ENCODE measurements around the gene LVRN.

Gene LVRN

GRCh38 chr5:116023619-116024018 lies 61.3 kb downstream of the LVRN start:
- no peak for DNase-seq

DNA sequence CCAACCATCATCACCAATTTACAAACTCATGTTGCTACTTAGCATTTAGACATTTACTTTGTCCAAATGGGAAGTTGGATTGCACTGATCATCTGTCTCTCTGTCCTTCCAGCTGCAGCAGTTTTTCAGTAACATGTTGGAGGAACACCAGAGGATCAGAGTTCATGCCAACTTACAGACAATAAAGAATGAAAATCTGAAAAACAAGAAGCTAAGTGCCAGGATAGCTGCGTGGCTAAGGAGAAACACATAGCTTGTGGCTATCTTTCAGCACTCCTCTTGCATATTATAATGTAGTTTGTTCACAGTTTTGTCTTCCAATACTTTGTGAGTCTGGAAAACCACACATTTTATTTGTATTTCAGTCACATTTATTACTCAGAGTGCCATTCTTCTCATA lies 63.6 kb downstream of the LVRN start:
- DNase-seq = peak in 1 of 14 donors; percentile 15

GRCh38 chr5:116032094-116032517 lies 69.8 kb downstream of the LVRN start, which contains the start of gene ARL14EPL:
Gene ARL14EPL (plus strand): TSS chr5:116032472. CDS start chr5:116051466, 18,994 bp downstream.
- peak in 4 of 14 donors; percentile 1 to 11 (median 2) for DNase-seq

GRCh38 chr5:116032991-116033390 lies 70.7 kb downstream of the LVRN start:
- DNase-seq = no peak

DNA sequence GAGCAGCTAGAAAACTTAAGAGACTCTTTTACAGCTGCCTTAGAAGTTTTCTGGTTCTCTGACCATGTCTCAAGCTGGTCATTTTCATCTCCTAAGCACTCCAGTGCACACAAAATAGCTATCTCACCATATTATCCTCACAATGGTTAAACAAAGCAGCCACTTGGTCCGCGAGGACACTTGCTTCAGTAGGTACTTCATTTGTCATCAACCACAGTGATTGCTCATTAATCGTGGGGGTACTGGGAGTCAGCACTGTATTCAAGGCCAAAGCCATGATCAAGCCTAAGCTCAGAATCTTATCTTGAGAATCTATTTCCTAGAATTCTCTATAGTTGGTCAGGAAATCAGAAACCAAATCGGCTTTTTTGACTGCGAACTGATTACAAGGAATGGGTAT lies 72.8 kb downstream of the LVRN start:
- DNase-seq = no peak

GRCh38 chr5:116037236-116037822 lies 75.1 kb downstream of the LVRN start:
- DNase-seq = no peak

DNA sequence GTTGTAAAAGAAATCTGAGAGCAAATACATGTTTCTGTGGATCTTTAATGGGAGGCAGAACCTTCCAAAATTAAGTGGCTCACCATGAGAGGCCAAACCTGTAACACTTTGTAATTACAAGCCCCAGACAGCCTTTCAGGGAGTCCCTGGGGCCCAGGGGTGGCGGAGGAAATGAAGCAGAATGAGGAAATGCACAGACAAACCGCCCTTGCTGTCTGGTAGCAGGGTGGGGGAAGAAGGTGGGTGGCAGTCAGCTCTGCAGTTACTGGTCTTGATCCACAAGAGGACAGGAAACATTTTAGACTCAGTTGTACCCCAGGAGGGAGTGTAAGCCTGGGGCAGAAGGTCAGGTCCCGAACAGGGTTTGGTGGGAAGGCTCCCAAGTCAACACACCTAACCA lies 76.5 kb downstream of the LVRN start:
- DNase-seq = no peak

DNA sequence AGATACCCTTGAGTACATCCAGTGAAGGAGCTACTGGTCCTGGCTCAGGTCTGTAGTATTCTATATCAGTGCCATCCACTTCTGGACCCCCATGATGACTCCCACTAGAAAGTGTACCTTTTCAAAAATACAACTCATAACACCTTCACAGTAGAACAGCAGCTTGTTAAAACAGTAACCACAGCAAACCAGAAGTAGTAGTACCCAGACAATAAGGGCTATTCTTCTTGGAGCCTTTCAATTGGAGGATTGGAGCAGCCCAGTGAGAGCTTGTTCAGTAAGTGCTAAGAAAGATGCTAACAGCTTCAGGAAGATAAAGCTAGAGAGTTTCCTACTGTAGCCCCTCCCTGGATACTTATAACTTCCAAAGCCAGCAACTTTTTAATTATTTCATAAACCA lies 80.1 kb downstream of the LVRN start:
- no peak for DNase-seq

DNA sequence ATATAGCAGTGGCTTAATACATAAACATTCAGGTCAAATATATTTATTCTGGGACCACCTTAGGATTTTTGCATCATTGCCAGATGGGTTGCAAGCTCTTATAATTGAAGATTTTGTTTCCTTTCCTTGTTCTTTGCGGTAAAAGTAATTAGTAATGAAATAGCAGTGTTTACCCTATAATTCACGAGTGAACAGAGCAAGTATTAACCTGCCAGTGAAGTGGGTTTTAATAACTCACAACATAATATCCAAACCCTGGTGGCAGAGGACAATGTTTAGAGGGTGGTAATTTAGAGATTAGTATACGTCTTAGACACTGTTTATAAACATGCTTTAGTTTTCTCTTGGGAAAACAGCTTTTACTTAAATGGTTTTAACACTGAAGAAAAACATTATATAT lies 81.8 kb downstream of the LVRN start:
- DNase-seq = no peak

DNA sequence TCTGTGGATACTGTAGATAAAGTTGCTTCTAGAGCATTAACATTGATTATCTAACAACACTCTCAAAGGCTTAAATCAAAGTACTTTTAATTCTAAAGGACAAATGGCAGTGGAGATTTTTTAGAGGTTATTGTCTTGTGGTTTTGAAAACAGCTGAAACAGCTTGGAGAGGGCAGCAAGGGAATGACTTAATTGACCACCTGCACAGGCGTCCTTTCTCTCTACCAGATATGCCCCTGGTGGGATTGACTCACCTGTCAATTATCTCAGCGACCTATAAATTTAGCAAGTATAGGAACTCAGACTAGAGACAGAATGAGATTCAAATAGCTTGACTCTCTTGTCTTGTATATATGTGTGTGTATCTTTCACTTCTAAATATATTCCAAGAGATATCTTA lies 83.5 kb downstream of the LVRN start:
- DNase-seq = no peak

- no peak for DNase-seq
These were observed 84.0 kb downstream of the LVRN start for GRCh38 chr5:116046261-116046660.

GRCh38 chr5:116046823-116047222 lies 84.5 kb downstream of the LVRN start:
- no peak for DNase-seq

DNA sequence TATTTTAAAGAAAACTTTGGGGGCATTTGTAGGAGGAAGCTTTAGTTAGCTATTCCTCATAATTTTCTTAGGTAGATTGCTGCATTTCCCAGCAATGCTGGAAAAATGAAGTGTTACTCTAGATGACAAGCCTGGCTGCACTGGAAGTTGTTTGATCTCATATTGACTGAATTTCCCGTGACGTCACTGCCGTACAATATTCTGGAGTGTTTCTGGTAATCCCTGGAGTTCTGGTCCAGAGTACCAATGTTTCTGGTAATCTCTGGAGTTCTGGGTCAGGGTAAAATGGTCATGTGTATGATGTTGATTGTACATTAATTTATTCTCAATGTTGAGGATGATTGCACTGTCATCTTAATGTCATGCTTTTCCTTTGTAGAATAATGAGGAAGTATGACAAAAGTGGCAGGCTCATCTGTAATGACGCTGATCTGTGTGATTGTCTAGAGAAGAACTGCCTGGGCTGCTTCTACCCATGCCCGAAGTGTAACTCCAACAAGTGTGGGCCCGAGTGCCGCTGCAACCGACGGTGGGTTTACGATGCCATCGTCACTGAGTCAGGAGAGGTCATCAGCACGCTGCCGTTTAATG lies 96.2 kb downstream of the LVRN start:
- DNase-seq = no peak

- DNase-seq = no peak
These were observed 100.1 kb downstream of the LVRN start for GRCh38 chr5:116062352-116062751.

GRCh38 chr5:116063950-116064349 lies 101.7 kb downstream of the LVRN start:
- DNase-seq = no peak

GRCh38 chr5:116068028-116068632 lies 105.9 kb downstream of the LVRN start:
- DNase-seq = peak in 1 of 14 donors; percentile 21

GRCh38 chr5:116071211-116071610 lies 108.9 kb downstream of the LVRN start:
- DNase-seq = no peak

- no peak for DNase-seq
These were observed 113.0 kb downstream of the LVRN start for GRCh38 chr5:116075191-116075831.

DNA sequence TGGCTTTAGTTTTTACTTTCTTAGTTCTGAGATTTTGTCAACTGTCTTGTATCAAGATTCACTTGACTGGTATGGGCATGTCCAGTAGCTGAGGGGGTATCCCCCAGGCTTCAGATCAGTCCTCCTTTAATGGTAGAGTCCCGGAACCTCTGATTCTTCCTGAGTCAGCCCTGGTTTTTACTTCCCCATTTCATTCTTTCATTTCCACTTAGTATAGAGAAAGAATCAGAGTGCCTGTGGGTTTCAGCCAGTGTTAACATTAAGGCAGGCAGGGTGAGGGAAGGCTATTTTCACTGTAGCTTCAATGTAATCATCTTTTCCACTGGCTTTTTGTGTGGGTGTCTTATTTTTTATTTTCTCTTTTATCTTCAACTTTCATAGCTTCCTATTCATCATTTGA lies 114.2 kb downstream of the LVRN start:
- no peak for DNase-seq
